Activated naive CD4-positive, alpha-beta T cell treated with anti-CD3 and anti-CD28 coated beads, Interleukin-2, amount 10 ng/mL, durations not matched to agents 7 days and 5 days (primary cell): ENCODE measurements around the gene INSRR.

Source experiments
- CTCF ChIA-PET: fragments of 350-600 bp; sonication (Branson Sonifier 250); formaldehyde crosslinking; loops from one replicate; lab custom pipeline; 2021; ENCODE audit warnings: antibody characterized with exemption; lab: Charles Lee
- DNase-seq: peaks from one replicate; pipeline ENCODE4 v3.0.0-alpha.2; 2020
- H3K27ac Mint-ChIP-seq: one replicate; pipeline ENCODE4 v1.8.0; 2021; ENCODE audit warnings: mild to moderate bottlenecking, moderate library complexity, mixed read lengths
- H3K27me3 Mint-ChIP-seq: one replicate; pipeline ENCODE4 v1.8.0; 2021; ENCODE audit warnings: mild to moderate bottlenecking, mixed read lengths
- H3K36me3 Mint-ChIP-seq: one replicate; pipeline ENCODE4 v1.8.0; 2021; ENCODE audit warnings: mixed read lengths
- H3K4me1 Mint-ChIP-seq: one replicate; pipeline ENCODE4 v1.8.0; 2021; ENCODE audit warnings: mixed read lengths
- H3K4me3 Mint-ChIP-seq: one replicate; pipeline ENCODE4 v1.8.0; 2021; ENCODE audit warnings: mild to moderate bottlenecking, moderate library complexity, mixed read lengths
- H3K9me3 Mint-ChIP-seq: one replicate; pipeline ENCODE4 v1.8.0; 2021; ENCODE audit warnings: mixed read lengths

INSRR gene

DNA sequence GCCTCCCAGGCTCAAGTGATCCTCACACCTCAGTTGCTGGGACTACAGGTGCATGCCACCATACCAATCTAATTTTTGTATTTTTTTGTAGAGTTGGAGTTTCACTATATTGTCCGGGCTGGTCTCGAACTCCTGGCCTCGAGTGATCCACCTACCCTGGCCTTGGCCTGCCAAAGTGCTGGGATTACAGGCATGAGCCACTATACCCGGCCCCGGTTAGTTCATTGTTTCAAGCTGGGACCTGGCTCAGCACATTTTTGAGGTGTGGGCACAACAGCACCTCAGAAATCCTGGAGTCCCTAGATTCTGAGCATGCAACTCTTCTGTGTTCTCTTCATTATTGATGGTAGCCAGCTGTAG is 63.6 kb downstream of the INSRR start:
- CTCF ChIA-PET, result interaction anchor here (1.0 to 10.6 kb wide), 9 partner anchors 13 to 111 kb away, joined by 3 to 240 read pairs (median 7); partner anchors contain the start of genes INSRR, ISG20L2, METTL25B and NTRK1
- no peak overlapping the region for H3K27ac Mint-ChIP-seq
- peaks cover 2% of the 10 kb centered on the region for H3K4me1 Mint-ChIP-seq
- H3K27me3 Mint-ChIP-seq, result no peaks in the 10 kb centered on the region
- H3K36me3 Mint-ChIP-seq, result peaks cover 54% of the 10 kb centered on the region
- no peak overlapping the region for H3K4me3 Mint-ChIP-seq
- no peaks in the 10 kb centered on the region for H3K9me3 Mint-ChIP-seq
- DNase-seq, result no peak

DNA sequence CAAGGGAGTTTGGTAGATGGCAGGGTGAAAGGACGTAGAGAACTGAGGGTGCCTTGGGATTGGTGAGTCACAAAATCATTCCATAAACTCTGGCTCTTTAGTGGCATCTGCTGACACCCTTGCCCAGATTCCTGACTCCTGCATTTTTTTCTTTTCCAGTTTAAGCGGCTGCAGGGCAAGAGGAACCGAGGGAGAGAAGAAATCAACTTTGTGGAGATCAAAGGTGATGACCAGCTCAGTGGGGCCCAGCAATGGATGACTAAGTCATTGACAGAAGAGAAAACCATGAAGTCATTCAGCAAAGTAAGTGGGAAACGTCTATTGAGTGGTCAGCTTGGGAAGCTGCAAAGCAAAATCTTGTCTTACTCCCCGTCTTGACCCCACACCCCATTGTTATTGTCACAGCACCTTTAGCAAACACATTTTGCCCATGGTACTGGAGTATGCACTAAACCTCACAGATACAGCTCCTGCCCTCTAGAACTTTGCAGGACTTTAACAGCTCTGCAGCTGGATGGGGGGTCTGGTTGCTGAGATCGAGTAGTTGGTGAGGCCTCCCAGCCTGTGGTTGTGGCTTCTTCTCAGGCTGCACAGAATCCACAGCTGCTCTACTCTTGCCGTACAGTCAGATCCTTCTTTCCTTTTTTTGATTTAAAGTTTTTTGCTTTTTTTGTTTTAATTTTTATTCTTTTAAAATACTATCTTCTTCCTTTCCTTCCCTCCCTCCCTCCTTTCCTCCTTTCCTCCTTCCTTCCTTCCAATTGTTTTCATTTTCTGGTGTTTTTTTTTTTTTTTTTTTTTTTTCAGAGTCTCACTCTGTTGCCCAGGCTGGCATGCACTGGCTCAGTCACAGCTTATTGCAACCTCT is 64.2 kb downstream of the INSRR start:
- H3K4me1 Mint-ChIP-seq, result peaks cover 6% of the 10 kb centered on the region
- H3K9me3 Mint-ChIP-seq, result no peaks in the 10 kb centered on the region
- H3K27me3 Mint-ChIP-seq, result no peaks in the 10 kb centered on the region
- peak overlapping the region; percentile 64 for H3K27ac Mint-ChIP-seq
- H3K4me3 Mint-ChIP-seq, result no peak overlapping the region
- CTCF ChIA-PET, result interaction anchor here (0.9 to 10.6 kb wide), 9 partner anchors 13 to 110 kb away, joined by 3 to 240 read pairs (median 7); partner anchors contain the start of genes INSRR, ISG20L2, METTL25B and NTRK1
- DNase-seq, result no peak
- H3K36me3 Mint-ChIP-seq, result peaks cover 54% of the 10 kb centered on the region
